GM10266 (cell line): ENCODE results near the gene CCDC141.
A peak's percentile ranks its signal among the peaks of the same experiment; 100 is the strongest.

Source experiments
- DNase-seq: peaks from one replicate; pipeline ENCODE4 v3.0.0; 2012; ENCODE audit errors: extremely low spot score
- CTCF ChIP-seq: IDR thresholded peaks from 2 replicates; pipeline ENCODE4 v1.5.1; 2012; ENCODE audit warnings: mild to moderate bottlenecking, low read depth; ENCODE audit not compliant: control insufficient read depth, insufficient read depth; ENCODE audit errors: missing control alignments

The CCDC141 gene

DNA sequence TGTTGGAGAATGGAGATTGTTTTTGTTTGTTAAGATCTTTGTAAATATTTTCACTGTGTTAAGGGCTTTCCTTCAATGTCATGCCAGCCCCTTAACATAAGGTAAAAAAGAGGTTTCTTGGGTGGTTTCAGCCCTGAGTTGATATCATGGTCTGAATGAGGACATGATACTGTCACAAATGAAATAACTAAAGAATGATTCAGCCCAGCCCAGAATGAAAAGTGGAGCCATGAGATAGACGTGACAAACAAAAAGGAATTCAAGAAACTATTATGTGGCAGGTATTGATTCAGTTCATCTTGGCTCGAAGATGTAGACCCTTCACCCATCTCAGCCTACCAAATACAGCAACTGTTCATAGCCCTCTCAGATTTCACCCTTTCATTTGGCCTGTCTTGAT, 154.1 kb downstream of the CCDC141 start:
- DNase-seq = no peak
- no peak for TF ChIP-seq CTCF

DNA sequence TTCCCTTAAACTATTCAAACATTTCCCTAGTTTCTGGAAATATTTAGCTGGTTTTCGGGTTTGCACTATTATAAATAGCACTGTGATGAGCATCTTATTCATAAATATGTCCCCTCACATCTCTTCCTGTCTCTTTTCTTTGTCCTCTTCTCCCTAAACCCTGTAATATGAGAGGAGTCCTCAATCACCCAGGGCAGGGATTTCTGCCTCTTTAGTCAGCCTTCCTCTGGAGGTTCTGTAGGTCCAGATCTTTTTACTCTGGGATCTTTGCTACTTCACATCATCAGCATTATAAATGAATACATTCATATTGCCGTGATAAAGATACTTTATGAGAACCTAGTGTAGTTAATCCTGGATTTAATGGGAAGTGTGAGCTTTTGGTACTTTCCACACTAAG, 154.8 kb downstream of the CCDC141 start:
- no peak for DNase-seq
- no peak for TF ChIP-seq CTCF

- no peak for TF ChIP-seq CTCF
- no peak for DNase-seq
Observed at GRCh38 chr2:178892751-178893625, 156.9 kb downstream of the CCDC141 start.

GRCh38 chr2:178891959-178892485, 157.9 kb downstream of the CCDC141 start:
- no peak for TF ChIP-seq CTCF
- no peak for DNase-seq

- TF ChIP-seq CTCF = peak; percentile 89
- DNase-seq = peak; percentile 39
Observed at GRCh38 chr2:178891265-178891958, 158.5 kb downstream of the CCDC141 start.

GRCh38 chr2:178886006-178886405, 163.9 kb downstream of the CCDC141 start:
- TF ChIP-seq CTCF = no peak
- DNase-seq = no peak
